Peyer's patch (tissue), 4 donors: ENCODE measurements around the gene SDHB.

Source experiments
- CTCF ChIP-seq, 6 experiments: fragments of 450-650 bp in 4 of 6; fragments of 200-600 bp in 2 of 6; sonication (generic) in 1 of 6; IDR thresholded peaks; one replicate each; pipeline ENCODE4 v1.5.1; 2017 to 2019; ENCODE audit warnings: antibody characterized with exemption in 6 of 6, mild to moderate bottlenecking in 3 of 6, moderate library complexity in 1 of 6
- POLR2A ChIP-seq, 2 donors: fragments of 450-650 bp; IDR thresholded peaks; one replicate each; pipeline ENCODE4 v1.5.1; 2017; ENCODE audit warnings: antibody characterized with exemption in 2 of 2, mild to moderate bottlenecking in 2 of 2, moderate library complexity in 2 of 2

DNA sequence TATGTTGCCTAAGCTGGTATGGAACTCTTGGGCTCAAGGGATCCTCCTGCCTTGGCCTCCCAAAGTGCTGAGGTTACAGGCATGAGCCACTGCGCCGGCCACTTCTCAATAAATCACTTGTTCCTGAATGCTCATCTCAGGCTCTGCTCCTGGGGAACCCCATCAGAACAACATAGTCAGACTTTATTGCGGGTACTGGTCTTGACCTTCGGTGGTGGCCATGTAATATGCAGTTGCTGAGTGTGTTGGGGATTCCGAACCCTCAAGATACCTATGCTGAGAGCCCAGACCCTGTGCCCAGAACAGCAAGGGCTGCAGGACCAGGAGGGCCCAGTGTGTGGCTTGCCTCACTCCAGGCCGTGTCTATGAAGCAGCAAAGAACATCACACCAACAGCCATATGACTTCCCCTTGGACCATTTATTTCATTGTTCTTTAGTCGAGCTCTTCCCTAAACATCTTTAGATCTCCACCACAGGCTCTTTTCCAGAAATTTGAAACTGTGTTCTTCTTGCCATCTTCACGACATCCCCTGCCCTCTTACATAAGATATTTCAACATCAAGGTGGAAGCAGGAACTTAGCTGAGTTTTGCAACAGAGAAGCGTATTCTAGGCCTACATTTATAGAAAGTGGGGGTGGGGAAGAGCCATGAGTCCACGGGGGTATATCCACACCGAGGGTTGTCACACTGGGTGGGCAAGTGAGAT lies 12.7 kb upstream of the SDHB start:
- TF ChIP-seq CTCF (IDR thresholded peaks at IDR 0.05) (no peak), POLR2A (IDR thresholded peaks at IDR 0.05) (no peak)
